Gastroesophageal sphincter (tissue), 4 donors: ENCODE results near the gene ZNF544. TPM values are rescaled to one million over a fixed set of nuclear protein-coding genes. Genes with fewer than 3 reads are reported as not detected.

Experiments
- ATAC-seq: fragments of 150-250 bp; one replicate; pipeline ENCODE4 v1.9.1; 2016; ENCODE audit warnings: mild to moderate bottlenecking, moderate library complexity
- H3K27ac ChIP-seq, 4 donors: fragments of 200-600 bp; sonication (generic) in 3 of 4; 1 replicate in 3 of 4; 2 replicates in 1 of 4; pipeline ENCODE4 v1.5.1; 2016 to 2019
- H3K27me3 ChIP-seq: fragments of 200-600 bp; sonication (generic); one replicate; pipeline ENCODE4 v1.5.1; 2019
- H3K36me3 ChIP-seq, 2 donors: fragments of 200-600 bp; sonication (generic); one replicate each; pipeline ENCODE4 v1.5.1; 2019; ENCODE audit warnings: control low read depth in 1 of 2
- H3K4me1 ChIP-seq, 3 donors: fragments of 200-600 bp; sonication (generic); 1 replicate in 2 of 3; 2 replicates in 1 of 3; pipeline ENCODE4 v1.5.1; 2016 to 2019; ENCODE audit warnings: control low read depth in 2 of 3
- H3K4me3 ChIP-seq, 2 donors: fragments of 200-600 bp; sonication (generic); one replicate each; pipeline ENCODE4 v1.5.1; 2019; ENCODE audit warnings: mild to moderate bottlenecking in 1 of 2, moderate library complexity in 1 of 2
- H3K9me3 ChIP-seq, 3 donors: fragments of 200-600 bp; sonication (generic); one replicate each; pipeline ENCODE4 v1.5.1; 2017 to 2019; ENCODE audit warnings: control low read depth in 2 of 3
- EP300 ChIP-seq: sonication (generic); formaldehyde crosslinking; IDR thresholded peaks from one replicate; pipeline ENCODE4 v1.6.1; 2017; ENCODE audit warnings: antibody characterized with exemption, mild to moderate bottlenecking
- POLR2A ChIP-seq, 2 donors: fragments of 450-650 bp; IDR thresholded peaks; one replicate each; pipeline ENCODE4 v1.6.1; 2017; ENCODE audit warnings: antibody characterized with exemption in 2 of 2, mild to moderate bottlenecking in 2 of 2, moderate library complexity in 1 of 2
- POLR2AphosphoS5 ChIP-seq: sonication (generic); formaldehyde crosslinking; IDR thresholded peaks from one replicate; pipeline ENCODE4 v1.6.1; 2017; ENCODE audit warnings: antibody characterized with exemption
- WGBS, 2 donors: methylation state at CpG; one replicate each; pipeline ENCODE4 v1.1.5; 2018; ENCODE audit warnings: low coverage in 1 of 2; 5-methylcytosine and 5-hydroxymethylcytosine counted together
- total RNA-seq, 4 donors: library from RNA; depleted of rRNA; stranded (reverse); fragments of >200 nt; gene quantifications; one replicate each; pipeline ENCODE4 v1.1.0, GENCODE V29; 2016
- TF ChIP-seq, protein P1 (sequence below), 4 experiments: fragments of 200-600 bp in 2 of 4; fragments of 450-650 bp in 2 of 4; sonication (generic) in 1 of 4; IDR thresholded peaks; one replicate each; pipeline ENCODE4 v1.5.1; 2017 to 2019; ENCODE audit warnings: antibody characterized with exemption in 4 of 4, mild to moderate bottlenecking in 2 of 4, moderate library complexity in 2 of 4

Gene ZNF544
- total RNA-seq, 4 donors from 2014 or later = 25.4 to 54.6 (median 34.6) TPM

DNA sequence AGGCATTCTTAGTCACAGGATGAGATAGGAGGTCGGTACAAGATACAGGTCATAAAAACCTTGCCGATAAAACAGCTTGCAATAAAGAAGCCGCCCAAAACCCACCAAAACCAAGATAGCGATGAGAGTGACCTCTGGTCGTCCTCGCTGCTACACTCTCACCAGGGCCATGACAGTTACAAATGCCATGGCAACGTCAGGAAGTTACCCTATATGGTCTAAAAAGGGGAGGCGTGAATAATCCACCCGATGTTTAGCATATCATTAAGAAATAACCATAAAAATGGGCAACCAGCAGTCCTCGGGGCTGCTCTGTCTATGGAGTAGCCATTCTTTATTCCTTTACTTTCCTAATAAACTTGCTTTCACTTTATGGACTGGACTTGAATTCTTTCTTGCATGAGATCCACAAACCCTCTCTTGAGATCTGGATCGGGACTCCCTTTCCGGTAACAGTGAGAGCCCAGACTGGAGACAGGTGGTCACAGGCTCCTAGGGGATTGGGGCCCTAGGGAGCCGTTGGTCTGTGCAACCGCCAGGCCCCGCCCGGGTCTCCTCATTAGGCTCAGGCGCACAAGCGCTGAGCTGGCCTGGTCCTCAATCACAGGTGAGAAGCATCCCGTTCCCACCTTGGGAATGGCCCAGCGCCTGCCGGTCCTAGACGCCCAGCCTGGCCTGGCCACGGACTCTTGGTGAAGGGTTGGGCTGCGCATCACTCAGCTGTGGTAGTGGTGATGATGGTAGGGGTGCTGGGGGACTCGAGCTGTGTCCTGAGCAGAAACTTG lies 10.9 kb upstream of the ZNF544 start:
- WGBS, 2 donors = 94% methylated on average over 10 to 11 of the region's 25 CpGs
- no peaks in the 10 kb centered on the region for H3K4me1 ChIP-seq
- H3K4me3 ChIP-seq = no peak overlapping the region
- H3K9me3 ChIP-seq = peaks cover 0 to 98% (median 13%) of the 10 kb centered on the region in 3 donors
- no peak for ATAC-seq
- H3K27ac ChIP-seq = no peak overlapping the region
- TF ChIP-seq, protein P1, sequence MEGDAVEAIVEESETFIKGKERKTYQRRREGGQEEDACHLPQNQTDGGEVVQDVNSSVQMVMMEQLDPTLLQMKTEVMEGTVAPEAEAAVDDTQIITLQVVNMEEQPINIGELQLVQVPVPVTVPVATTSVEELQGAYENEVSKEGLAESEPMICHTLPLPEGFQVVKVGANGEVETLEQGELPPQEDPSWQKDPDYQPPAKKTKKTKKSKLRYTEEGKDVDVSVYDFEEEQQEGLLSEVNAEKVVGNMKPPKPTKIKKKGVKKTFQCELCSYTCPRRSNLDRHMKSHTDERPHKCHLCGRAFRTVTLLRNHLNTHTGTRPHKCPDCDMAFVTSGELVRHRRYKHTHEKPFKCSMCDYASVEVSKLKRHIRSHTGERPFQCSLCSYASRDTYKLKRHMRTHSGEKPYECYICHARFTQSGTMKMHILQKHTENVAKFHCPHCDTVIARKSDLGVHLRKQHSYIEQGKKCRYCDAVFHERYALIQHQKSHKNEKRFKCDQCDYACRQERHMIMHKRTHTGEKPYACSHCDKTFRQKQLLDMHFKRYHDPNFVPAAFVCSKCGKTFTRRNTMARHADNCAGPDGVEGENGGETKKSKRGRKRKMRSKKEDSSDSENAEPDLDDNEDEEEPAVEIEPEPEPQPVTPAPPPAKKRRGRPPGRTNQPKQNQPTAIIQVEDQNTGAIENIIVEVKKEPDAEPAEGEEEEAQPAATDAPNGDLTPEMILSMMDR (IDR thresholded peaks at IDR 0.05) = no peak
- no peak for TF ChIP-seq EP300
- no peak for TF ChIP-seq POLR2A (IDR thresholded peaks at IDR 0.05)
- no peak for TF ChIP-seq POLR2AphosphoS5
- peaks cover 0 to 14% of the 10 kb centered on the region in 2 donors for H3K36me3 ChIP-seq
- no peaks in the 10 kb centered on the region for H3K27me3 ChIP-seq

DNA sequence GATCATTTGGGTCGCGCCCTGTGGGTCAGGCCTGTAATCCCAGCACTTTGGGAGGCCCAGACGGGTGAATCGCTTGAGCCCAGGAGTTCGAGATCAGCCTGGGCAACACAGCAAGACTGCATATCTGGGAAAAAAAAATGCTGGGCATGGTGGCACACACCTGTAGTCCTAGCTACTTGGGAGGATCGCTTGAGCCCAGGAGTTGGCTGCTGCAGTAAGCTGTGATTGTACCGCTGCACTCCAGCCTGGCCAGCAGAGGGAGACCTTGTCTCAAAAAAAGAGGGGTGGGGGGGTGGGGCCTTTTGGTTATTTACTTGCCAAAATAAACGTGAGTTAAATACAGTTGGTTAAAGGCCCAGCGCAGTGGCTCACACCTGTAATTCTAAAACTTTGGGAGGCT lies 9.8 kb upstream of the ZNF544 start:
- Histone ChIP-seq H3K9me3 (peaks cover 0 to 96% (median 10%) of the 10 kb centered on the region in 3 donors), H3K36me3 (peaks cover 0 to 3% of the 10 kb centered on the region in 2 donors), H3K4me3 (no peak overlapping the region), H3K27ac (no peak overlapping the region), H3K4me1 (no peaks in the 10 kb centered on the region), H3K27me3 (no peaks in the 10 kb centered on the region)
- ATAC-seq = no peak
- WGBS, 2 donors = 28 to 70% methylated on average over 4 of the region's 9 CpGs
- no peak for TF ChIP-seq POLR2AphosphoS5
- TF ChIP-seq, protein P1 (IDR thresholded peaks at IDR 0.05) = peak in 1 of 4 experiments; percentile 28

DNA sequence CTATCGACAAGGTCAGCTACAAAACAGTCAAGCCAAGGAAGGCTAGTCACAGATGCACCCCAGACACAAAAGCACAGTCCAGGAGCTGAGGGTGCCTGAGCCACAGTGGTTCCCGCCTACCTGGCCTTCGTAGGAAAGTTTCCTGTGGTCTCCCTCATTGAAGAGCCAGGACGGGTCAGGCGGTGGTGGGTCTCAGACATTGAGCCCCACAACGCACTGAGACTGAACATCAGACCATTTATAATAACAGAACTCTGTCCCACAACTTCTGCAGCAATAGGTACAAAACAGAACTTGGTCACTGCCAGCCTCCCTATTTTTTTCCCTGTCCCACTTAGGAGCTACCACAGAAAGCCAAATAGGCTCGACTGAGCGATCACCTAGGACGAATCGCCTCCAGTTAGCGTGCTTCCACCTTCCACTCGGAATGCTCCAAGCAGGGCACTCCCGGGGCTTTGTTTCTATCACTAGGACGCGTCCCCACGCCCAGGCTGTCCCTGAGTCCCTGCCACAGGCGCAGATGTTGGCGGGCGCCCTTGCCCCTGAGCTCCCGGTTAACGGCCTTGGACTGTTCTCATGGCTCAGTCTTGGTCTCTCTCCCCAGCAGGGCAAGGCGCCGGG lies 640 bp upstream of the ZNF544 start:
- WGBS, 2 donors = 20 to 27% methylated on average over 4 to 7 of the region's 23 CpGs
- peak overlapping the region; percentile 9 to 86 (median 80) for H3K27ac ChIP-seq
- peaks cover 0 to 19% (median 9%) of the 10 kb centered on the region in 3 donors for H3K4me1 ChIP-seq
- H3K9me3 ChIP-seq = peaks cover 0 to 92% (median 2%) of the 10 kb centered on the region in 3 donors
- H3K36me3 ChIP-seq = peaks cover 0 to 35% of the 10 kb centered on the region in 2 donors
- no peak for ATAC-seq
- H3K4me3 ChIP-seq = peak overlapping the region; percentile 53 to 77
- TF ChIP-seq POLR2AphosphoS5 = no peak
- no peak for TF ChIP-seq POLR2A (IDR thresholded peaks at IDR 0.05)
- TF ChIP-seq EP300 = no peak
- TF ChIP-seq, protein P1 (IDR thresholded peaks at IDR 0.05) = no peak
- H3K27me3 ChIP-seq = no peaks in the 10 kb centered on the region

DNA sequence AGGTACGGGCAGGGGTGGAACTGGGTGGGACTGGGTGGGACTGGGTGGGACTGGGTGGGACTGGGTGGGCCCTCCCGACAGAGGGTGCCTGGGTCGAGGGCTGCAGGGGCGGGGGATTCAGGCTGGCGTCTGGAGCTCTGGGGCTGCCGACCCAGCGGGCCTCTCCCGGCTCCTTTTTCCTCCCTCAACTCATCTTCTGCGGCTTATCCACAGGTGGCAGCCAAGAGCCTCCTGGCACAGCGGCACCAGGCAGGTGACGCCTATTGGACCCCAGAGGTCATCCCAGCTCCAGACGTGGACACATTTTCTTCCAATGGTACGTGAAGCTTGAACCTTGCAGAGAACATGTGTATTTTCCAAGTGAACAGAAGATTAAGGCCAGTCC lies 533 bp downstream of the ZNF544 start:
- no peaks in the 10 kb centered on the region for H3K27me3 ChIP-seq
- H3K9me3 ChIP-seq = peaks cover 0 to 94% (median 4%) of the 10 kb centered on the region in 3 donors
- H3K27ac ChIP-seq = peak overlapping the region in 3 of 4 donors; percentile 77 to 86 (median 82)
- H3K4me1 ChIP-seq = peaks cover 0 to 19% (median 9%) of the 10 kb centered on the region in 3 donors
- TF ChIP-seq, protein P1 (IDR thresholded peaks at IDR 0.05) = no peak
- TF ChIP-seq POLR2A (IDR thresholded peaks at IDR 0.05) (no peak), POLR2AphosphoS5 (no peak), EP300 (no peak)
- ATAC-seq = no peak
- WGBS, 2 donors = 0 to 27% methylated on average over 3 to 4 of the region's 13 CpGs
- peak overlapping the region; percentile 53 to 77 for H3K4me3 ChIP-seq
- peaks cover 0 to 47% of the 10 kb centered on the region in 2 donors for H3K36me3 ChIP-seq
